HepG2 (cell line): Measurements from ENCODE around the gene PLEKHS1. TPM values are rescaled to one million over a fixed set of nuclear protein-coding genes. Genes with fewer than 3 reads are reported as not detected.

Source experiments
- MNT ChIP-seq: fragments of 450-650 bp; IDR thresholded peaks from 2 replicates; pipeline ENCODE4 v1.6.1; 2016
- ZNF138 ChIP-seq: sonication (generic); formaldehyde crosslinking; IDR thresholded peaks from 2 replicates; pipeline ENCODE4 v1.5.0; 2020; ENCODE audit warnings: mild to moderate bottlenecking, low read depth, missing genetic modification reagents
- ZNF512B ChIP-seq: sonication (generic); formaldehyde crosslinking; IDR thresholded peaks from 2 replicates; pipeline ENCODE4 v1.5.1; 2020; ENCODE audit warnings: missing genetic modification reagents, mild to moderate bottlenecking, borderline replicate concordance
- ZNF709 ChIP-seq: sonication (generic); formaldehyde crosslinking; IDR thresholded peaks from 2 replicates; pipeline ENCODE4 v1.5.0; 2020; ENCODE audit warnings: mild to moderate bottlenecking, missing genetic modification reagents
- ZNF773 ChIP-seq: sonication (generic); formaldehyde crosslinking; IDR thresholded peaks from 2 replicates; pipeline ENCODE4 v1.4.0; 2020; ENCODE audit warnings: missing genetic modification reagents, borderline replicate concordance
- polyA plus RNA-seq, 8 experiments: library from polyadenylated mRNA; depleted of rRNA in 3 of 8; stranded (reverse) in 7 of 8; unstranded in 1 of 8; fragments of >200 nt; fragmentation: Illumina TruSeq in 4 of 8; extraction: Trizol in 4 of 8; gene quantifications; 2 replicates each; pipeline versions ENCODE4 v1.2.1 to v1.2.3, GENCODE V29; 2011 to 2016; ENCODE audit warnings: low read depth in 4 of 8, missing spikeins in 1 of 8, mixed read lengths in 1 of 8; ENCODE audit not compliant: insufficient read depth in 1 of 8
- total RNA-seq, 5 experiments: library from RNA; depleted of rRNA; stranded (reverse); fragments of >200 nt; fragmentation: Illumina TruSeq; extraction: Trizol; gene quantifications; 2 replicates each; pipeline ENCODE4 v1.2.3, GENCODE V29; 2016; ENCODE audit warnings: low read depth in 1 of 5
- TF ChIP-seq, protein P1 (sequence below): sonication (generic); formaldehyde crosslinking; IDR thresholded peaks from 2 replicates; pipeline ENCODE4 v1.4.0; 2020; ENCODE audit warnings: missing genetic modification reagents
- TF ChIP-seq, protein P2 (sequence below), 2 experiments: sonication (generic) in 1 of 2; formaldehyde crosslinking in 1 of 2; IDR thresholded peaks; 2 replicates each; pipeline versions ENCODE4 v1.4.0 to v1.6.1; 2018 to 2020; ENCODE audit warnings: missing genetic modification reagents in 2 of 2, borderline replicate concordance in 1 of 2, low read depth in 1 of 2, mild to moderate bottlenecking in 1 of 2, missing biosample characterization in 1 of 2

PLEKHS1 gene
- total and polyA plus RNA-seq, 2 of the 13 experiments (the other 11 are each of a cell fraction or from before 2014, with no cell fraction given), result not detected

GRCh38 chr10:113742466-113742865, 9.0 kb upstream of the PLEKHS1 start (continued):
- TF ChIP-seq MNT (no peak), ZNF709 (CRISPR knock-in tag) (no peak), ZNF138 (CRISPR knock-in tag) (no peak), ZNF512B (CRISPR knock-in tag) (no peak), ZNF773 (CRISPR knock-in tag) (no peak)
- TF ChIP-seq, protein P1, sequence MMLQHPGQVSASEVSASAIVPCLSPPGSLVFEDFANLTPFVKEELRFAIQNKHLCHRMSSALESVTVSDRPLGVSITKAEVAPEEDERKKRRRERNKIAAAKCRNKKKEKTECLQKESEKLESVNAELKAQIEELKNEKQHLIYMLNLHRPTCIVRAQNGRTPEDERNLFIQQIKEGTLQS (CRISPR knock-in tag), result no peak
- TF ChIP-seq, protein P2, sequence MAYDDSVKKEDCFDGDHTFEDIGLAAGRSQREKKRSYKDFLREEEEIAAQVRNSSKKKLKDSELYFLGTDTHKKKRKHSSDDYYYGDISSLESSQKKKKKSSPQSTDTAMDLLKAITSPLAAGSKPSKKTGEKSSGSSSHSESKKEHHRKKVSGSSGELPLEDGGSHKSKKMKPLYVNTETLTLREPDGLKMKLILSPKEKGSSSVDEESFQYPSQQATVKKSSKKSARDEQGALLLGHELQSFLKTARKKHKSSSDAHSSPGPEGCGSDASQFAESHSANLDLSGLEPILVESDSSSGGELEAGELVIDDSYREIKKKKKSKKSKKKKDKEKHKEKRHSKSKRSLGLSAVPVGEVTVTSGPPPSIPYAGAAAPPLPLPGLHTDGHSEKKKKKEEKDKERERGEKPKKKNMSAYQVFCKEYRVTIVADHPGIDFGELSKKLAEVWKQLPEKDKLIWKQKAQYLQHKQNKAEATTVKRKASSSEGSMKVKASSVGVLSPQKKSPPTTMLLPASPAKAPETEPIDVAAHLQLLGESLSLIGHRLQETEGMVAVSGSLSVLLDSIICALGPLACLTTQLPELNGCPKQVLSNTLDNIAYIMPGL (CRISPR knock-in tag; IDR thresholded peaks at IDR 0.05; ENCODE audit: borderline replicate concordance in 1 of 2, low read depth in 1 of 2), result no peak
